GM18507 (cell line): Measurements from ENCODE around the gene ZRANB1.

Experiments used
- DNase-seq: peaks from one replicate; pipeline ENCODE4 v3.0.0; 2011; ENCODE audit warnings: low read depth; ENCODE audit not compliant: insufficient read length; ENCODE audit errors: extremely low spot score
- FAIRE-seq: peaks from 2 replicates; lab custom pipeline; 2011; peaks lifted over from hg19 to GRCh38; lab: Jason Lieb, UNC

ZRANB1 gene

DNA sequence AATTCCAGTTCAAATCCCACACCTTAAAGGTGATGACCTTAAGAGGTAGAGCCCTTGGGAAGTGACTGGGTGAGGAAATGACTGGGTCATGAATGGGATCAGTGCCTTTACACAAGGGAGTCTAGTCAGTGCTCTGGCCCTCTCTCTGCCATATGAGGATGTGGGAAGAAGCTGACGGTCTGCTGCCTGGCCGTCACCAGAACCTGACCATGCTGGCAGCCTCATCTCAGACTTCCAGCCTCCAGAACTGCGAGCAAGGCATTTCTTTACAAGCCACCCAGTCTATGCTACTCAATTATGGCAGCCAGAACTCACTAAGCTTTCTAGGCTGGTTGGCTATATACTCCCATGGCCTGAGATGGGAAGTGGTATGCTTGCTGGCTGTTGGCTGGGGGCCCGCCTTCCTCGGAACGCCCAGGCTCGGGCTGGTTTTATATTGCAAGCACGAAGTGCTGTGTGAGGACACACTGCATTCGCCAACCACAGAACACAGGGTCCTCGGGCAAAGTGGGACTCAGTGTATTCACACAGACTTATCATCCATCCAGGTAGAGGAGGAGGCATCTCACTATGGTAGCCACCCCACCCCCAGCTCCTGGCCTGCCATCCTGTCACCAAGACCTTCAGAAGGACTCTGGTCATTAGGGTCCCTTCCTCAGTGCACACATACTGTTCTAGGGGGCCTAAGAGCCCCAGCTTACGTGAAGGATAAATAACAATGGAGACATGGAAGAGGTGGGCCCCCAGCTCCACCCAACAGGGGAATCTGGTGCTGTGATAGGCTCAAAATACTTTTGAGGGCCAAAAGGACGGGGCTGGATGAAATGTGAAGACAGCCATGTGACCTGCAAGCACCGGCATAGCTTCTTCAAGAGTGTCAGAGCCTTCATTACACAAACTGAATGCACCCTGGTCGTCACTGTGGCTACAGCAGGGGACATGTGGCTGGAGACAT is 49.0 kb downstream of the ZRANB1 start:
- no peak for DNase-seq
- FAIRE-seq: no peak

DNA sequence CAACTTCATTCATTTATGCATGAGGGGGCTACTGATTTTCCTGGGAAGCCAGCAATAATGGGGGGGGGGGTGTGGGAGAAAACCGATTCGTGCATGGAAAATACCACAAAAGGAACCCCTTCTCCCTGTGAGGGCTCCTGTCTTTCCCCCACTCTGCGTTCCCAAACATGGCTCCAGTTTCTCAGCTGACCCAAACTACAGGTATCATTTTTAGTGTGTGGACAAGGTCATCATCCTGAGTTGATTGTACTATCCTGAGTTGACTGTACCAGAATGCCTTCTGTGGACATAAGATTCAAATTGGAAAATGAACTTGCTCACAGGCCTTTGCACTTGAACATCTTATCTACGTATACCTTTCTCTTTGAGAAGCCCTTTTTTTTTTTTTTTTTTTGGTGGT is 49.9 kb downstream of the ZRANB1 start:
- DNase-seq (no peak), FAIRE-seq (no peak)

GRCh38 chr10:124992462-124993344 is 50.8 kb downstream of the ZRANB1 start:
- DNase-seq: no peak
- peak; percentile 63 for FAIRE-seq

GRCh38 chr10:124993345-124993708 is 51.4 kb downstream of the ZRANB1 start:
- FAIRE-seq (no peak), DNase-seq (no peak)

DNA sequence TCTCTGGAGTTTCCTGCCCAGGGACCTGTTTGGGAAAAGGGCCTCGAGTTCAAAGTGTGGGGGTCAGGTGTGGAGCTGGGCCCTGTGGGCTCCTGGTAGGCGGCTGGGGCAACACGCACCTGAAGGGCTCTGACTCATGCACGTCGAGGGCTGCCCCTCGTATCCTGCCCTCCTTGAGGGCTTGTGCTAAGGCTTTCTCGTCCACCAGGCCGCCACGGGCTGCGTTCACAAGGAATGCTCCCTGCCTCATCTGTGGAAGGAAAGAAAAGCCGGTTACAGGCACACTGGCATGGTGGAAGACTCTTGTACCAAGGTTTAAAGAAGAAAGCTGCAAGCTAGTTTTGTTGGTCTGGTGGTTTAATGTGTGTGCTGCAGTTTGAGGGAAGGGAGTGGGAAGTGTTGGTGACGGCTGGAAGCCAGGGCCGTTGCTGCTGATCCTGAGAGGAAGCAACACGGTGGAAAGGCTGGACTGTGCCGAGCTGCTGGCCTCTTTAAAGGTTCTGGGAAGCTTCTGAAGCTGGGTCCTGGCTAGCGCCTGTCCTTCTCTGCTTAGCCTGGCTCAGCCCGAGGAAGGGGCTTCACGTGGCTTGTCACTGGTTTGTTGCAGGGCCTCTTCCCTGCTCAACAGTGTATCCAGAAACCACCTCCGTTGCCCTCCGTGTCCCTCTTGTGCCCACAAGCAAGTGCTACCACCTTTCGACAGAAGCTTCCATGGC is 52.0 kb downstream of the ZRANB1 start:
- FAIRE-seq: no peak
- no peak for DNase-seq

- DNase-seq (no peak), FAIRE-seq (no peak)
Measured at GRCh38 chr10:124994573-124995473, 52.9 kb downstream of the ZRANB1 start.

GRCh38 chr10:124995605-124996004 is 53.7 kb downstream of the ZRANB1 start:
- no peak for FAIRE-seq
- no peak for DNase-seq

DNA sequence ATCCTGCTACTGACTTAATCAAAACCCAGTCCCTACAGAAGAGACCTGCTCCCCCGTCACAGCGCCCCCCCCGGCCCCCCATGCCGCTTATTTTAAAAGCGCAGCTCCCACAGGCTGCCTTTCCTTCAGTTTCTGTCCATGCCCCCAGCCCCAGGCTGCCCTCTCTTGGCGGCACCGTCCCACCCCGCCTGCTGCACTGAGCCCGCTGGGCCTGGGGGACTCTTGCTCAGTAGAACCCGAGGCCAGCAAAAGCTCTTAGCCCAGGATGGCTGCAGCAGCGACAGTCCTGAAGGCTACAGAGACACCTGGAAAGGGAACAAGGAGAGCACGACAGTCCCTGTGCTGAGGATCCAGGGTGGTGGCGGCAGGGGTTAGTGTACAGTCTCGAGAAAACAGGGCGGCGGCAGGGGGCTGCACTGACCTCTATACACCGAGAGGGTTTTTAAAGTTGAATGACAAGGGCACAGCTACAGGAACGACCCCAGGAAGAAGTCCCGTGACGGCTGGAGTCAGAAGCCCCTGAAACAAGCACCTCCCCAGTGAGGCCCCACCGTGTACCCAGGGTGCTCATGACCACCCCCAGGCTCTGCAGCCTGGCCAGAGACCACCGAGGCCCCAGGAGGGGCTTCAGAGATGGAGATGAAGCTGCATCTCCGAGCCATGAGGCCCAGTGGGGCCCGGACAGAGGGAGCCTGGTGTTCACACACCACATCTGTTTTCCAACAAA is 54.4 kb downstream of the ZRANB1 start:
- DNase-seq (no peak), FAIRE-seq (no peak)

DNA sequence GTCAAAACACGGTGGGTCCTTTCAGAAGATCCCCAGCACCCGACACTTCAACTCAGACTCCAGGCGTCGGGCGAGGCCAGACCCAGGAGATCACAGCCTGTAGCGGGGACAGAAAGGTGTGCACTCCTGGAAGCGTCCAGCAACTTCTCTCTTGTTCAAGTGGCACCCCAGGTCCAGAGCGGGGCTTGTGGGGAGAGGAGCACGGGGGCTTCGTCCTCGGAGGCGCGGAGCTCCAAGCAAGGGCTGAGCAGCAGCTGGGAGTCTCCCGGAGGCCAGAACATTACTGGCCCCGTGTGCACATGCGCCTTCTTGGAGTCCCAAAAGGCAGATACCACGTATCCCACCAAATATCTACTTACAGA is 54.9 kb downstream of the ZRANB1 start:
- FAIRE-seq: no peak
- no peak for DNase-seq

GRCh38 chr10:124997306-124997705 is 55.4 kb downstream of the ZRANB1 start:
- no peak for FAIRE-seq
- DNase-seq: no peak

- no peak for DNase-seq
- no peak for FAIRE-seq
Measured at GRCh38 chr10:124997771-124998623, 56.1 kb downstream of the ZRANB1 start.

GRCh38 chr10:124998624-124999291 is 56.8 kb downstream of the ZRANB1 start:
- FAIRE-seq: no peak
- DNase-seq: no peak

DNA sequence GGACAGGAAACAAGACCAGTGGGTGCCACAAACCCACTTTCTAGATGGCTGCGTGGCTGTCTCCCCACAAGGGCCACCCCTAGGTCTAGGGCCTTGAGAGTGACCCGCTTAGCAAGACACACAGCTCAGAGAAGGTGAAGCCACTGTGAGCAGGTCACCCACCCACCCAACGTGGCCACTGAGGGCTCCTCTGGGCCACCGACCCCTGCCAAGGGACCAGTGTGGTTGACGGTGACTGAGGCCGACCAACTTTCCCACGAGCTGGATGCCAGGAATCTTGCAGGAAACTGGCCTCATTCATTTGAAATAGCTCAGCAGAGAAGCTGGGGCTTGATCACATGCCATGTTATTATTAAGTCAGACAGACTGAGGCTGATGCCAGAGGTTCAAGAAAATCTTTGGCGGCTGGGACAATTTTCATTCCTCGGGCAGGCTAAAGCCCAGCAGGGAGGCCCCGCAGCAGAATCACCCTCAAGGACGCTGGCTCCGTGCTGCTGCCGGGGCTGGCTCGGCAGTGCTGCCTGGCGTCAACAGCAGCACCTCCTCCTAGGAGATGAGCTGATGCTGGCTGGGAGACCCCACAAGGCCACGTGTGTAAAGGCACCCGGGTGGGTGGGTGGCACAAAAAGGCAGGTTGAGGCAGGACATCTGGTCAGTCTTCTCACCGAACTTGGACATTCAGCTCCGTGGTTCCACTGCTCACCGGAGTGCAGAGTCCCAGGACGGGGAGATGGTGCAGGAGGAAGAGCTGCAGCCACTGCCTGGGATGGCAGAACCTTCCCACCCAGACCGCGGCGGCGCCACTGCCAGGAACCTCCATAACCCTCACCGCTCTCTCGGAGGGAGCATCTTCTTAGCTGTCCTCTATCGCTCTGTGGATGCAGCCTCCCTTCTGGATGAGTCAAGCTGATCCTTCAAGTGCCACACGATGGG is 57.8 kb downstream of the ZRANB1 start:
- DNase-seq (no peak), FAIRE-seq (no peak)

GRCh38 chr10:125000366-125001312 is 58.7 kb downstream of the ZRANB1 start:
- FAIRE-seq: no peak
- DNase-seq: no peak
